Measurements from ENCODE around the gene SLC35F3.

DNA sequence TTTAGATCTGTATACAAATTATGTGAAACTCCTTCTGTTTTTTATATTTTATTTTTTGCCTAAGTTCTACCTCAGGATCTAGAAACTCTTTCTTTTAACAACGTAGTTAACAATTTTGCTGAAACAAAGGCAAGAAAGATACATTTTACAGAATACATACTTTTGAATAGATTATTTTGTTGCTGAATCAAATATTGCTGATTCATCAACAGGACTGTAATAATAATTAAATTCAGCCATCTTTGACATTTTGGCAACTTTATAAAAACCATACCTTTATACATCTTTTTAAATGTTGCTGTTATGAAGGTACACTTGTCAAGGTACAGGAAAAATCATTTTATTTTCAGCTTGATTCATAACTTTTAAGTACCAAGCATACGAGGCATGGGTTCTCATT, 458.1 kb downstream of the SLC35F3 start:
- TF ChIP-seq CTCF (IDR thresholded peaks at IDR 0.05; ENCODE audit: poor library complexity, severe bottlenecking) (no peak), RAD21 (conservative IDR thresholded peaks at IDR 0.05) (no peak)
- TF ChIP-seq, protein P1, sequence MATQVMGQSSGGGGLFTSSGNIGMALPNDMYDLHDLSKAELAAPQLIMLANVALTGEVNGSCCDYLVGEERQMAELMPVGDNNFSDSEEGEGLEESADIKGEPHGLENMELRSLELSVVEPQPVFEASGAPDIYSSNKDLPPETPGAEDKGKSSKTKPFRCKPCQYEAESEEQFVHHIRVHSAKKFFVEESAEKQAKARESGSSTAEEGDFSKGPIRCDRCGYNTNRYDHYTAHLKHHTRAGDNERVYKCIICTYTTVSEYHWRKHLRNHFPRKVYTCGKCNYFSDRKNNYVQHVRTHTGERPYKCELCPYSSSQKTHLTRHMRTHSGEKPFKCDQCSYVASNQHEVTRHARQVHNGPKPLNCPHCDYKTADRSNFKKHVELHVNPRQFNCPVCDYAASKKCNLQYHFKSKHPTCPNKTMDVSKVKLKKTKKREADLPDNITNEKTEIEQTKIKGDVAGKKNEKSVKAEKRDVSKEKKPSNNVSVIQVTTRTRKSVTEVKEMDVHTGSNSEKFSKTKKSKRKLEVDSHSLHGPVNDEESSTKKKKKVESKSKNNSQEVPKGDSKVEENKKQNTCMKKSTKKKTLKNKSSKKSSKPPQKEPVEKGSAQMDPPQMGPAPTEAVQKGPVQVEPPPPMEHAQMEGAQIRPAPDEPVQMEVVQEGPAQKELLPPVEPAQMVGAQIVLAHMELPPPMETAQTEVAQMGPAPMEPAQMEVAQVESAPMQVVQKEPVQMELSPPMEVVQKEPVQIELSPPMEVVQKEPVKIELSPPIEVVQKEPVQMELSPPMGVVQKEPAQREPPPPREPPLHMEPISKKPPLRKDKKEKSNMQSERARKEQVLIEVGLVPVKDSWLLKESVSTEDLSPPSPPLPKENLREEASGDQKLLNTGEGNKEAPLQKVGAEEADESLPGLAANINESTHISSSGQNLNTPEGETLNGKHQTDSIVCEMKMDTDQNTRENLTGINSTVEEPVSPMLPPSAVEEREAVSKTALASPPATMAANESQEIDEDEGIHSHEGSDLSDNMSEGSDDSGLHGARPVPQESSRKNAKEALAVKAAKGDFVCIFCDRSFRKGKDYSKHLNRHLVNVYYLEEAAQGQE (IDR thresholded peaks at IDR 0.05; ENCODE audit: borderline replicate concordance): no peak
